ENCODE measurements around the gene EML4.
"Not testable (repeated sequence)": the region's sequence is repeated elsewhere in the genome, so short reads cannot be mapped to it uniquely, and the experiment has no call there.

- TF ChIP-seq CTCF, POLR2A, POLR2AphosphoS5 (IDR thresholded peaks at IDR 0.05): not testable (repeated sequence)
These were observed 4.3 kb downstream of the EML4 start for GRCh38 chr2:42173467-42173866.
